SK-N-SH treated with all-trans-retinoic acid at 6 μM for 48 hours (cell line): ENCODE results near the gene DUSP18.
A peak's percentile ranks its signal among the peaks of the same experiment; 100 is the strongest.

Experiments used
- ATAC-seq: fragments of 200-7000 bp; cut with Tn5 transposase; 3 replicates; pipeline ENCODE4 v1.9.1; 2020; ENCODE audit warnings: mild to moderate bottlenecking, moderate library complexity
- ARNTL ChIP-seq: fragments of 450-650 bp; formaldehyde crosslinking; IDR thresholded peaks from 2 replicates; pipeline ENCODE4 v1.5.0; 2020; ENCODE audit warnings: low read depth, mild to moderate bottlenecking, moderate library complexity, borderline replicate concordance
- BACH2 ChIP-seq: fragments of 250-450 bp; sonication (Bioruptor Pico); IDR thresholded peaks from 2 replicates; pipeline ENCODE4 v1.9.0; 2021; ENCODE audit warnings: mild to moderate bottlenecking, borderline replicate concordance
- CSDC2 ChIP-seq: fragments of 250-450 bp; sonication (Bioruptor Pico); IDR thresholded peaks from 2 replicates; pipeline ENCODE4 v1.5.0; 2020; ENCODE audit warnings: mild to moderate bottlenecking, moderate library complexity
- CSRNP3 ChIP-seq: fragments of 250-450 bp; sonication (Bioruptor Pico); IDR thresholded peaks from 2 replicates; pipeline ENCODE4 v1.5.1; 2021; ENCODE audit warnings: mild to moderate bottlenecking, moderate library complexity
- ESRRG ChIP-seq: fragments of 250-450 bp; sonication (Bioruptor Pico); IDR thresholded peaks from 2 replicates; pipeline ENCODE4 v1.6.1; 2021; ENCODE audit warnings: mild to moderate bottlenecking
- GLIS3 ChIP-seq: fragments of 250-450 bp; sonication (Bioruptor Pico); IDR thresholded peaks from 2 replicates; pipeline ENCODE4 v1.5.0; 2020; ENCODE audit warnings: mild to moderate bottlenecking, moderate library complexity
- ISL1 ChIP-seq: fragments of 250-450 bp; sonication (Bioruptor Pico); IDR thresholded peaks from 2 replicates; pipeline ENCODE4 v2.1.2; 2022; ENCODE audit warnings: mild to moderate bottlenecking, moderate library complexity
- OSR1 ChIP-seq: fragments of 250-450 bp; sonication (Bioruptor Pico); IDR thresholded peaks from 2 replicates; pipeline ENCODE4 v1.8.0; 2022; ENCODE audit warnings: moderate library complexity, mild to moderate bottlenecking, inconsistent platforms
- POU6F1 ChIP-seq: fragments of 250-450 bp; sonication (Bioruptor Pico); IDR thresholded peaks from 2 replicates; pipeline ENCODE4 v1.8.0; 2021; ENCODE audit warnings: low read depth, mild to moderate bottlenecking, moderate library complexity, borderline replicate concordance
- PPARA ChIP-seq: fragments of 250-450 bp; sonication (Bioruptor Pico); IDR thresholded peaks from 2 replicates; pipeline ENCODE4 v1.5.0; 2020; ENCODE audit warnings: mild to moderate bottlenecking, borderline replicate concordance
- RARB ChIP-seq: fragments of 250-450 bp; sonication (Bioruptor Pico); IDR thresholded peaks from 2 replicates; pipeline ENCODE4 v1.8.0; 2021; ENCODE audit warnings: mild to moderate bottlenecking, moderate library complexity
- SNAI2 ChIP-seq: fragments of 250-450 bp; sonication (Bioruptor Pico); IDR thresholded peaks from 2 replicates; pipeline ENCODE4 v1.5.0; 2020; ENCODE audit warnings: mild to moderate bottlenecking, moderate library complexity
- TCF4 ChIP-seq: fragments of 250-450 bp; sonication (Bioruptor Pico); IDR thresholded peaks from 2 replicates; pipeline ENCODE4 v1.8.0; 2021; ENCODE audit warnings: mild to moderate bottlenecking, moderate library complexity, borderline replicate concordance
- TOX ChIP-seq: fragments of 250-450 bp; sonication (Bioruptor Pico); IDR thresholded peaks from 2 replicates; pipeline ENCODE4 v1.8.0; 2021; ENCODE audit warnings: mild to moderate bottlenecking, moderate library complexity, borderline replicate concordance
- TSHZ2 ChIP-seq: fragments of 250-450 bp; sonication (Bioruptor Pico); IDR thresholded peaks from 2 replicates; pipeline ENCODE4 v1.5.0; 2020; ENCODE audit warnings: mild to moderate bottlenecking, moderate library complexity
- ZC3H10 ChIP-seq: fragments of 250-450 bp; sonication (Bioruptor Pico); IDR thresholded peaks from 2 replicates; pipeline ENCODE4 v1.5.1; 2021; ENCODE audit warnings: mild to moderate bottlenecking, moderate library complexity
- ZFP3 ChIP-seq: fragments of 250-450 bp; sonication (Bioruptor Pico); IDR thresholded peaks from 2 replicates; pipeline ENCODE4 v1.5.0; 2020; ENCODE audit warnings: mild to moderate bottlenecking, moderate library complexity
- ZFP30 ChIP-seq: fragments of 450-650 bp; formaldehyde crosslinking; IDR thresholded peaks from 2 replicates; pipeline ENCODE4 v1.5.0; 2022; ENCODE audit warnings: mild to moderate bottlenecking, moderate library complexity
- ZNF565 ChIP-seq: fragments of 450-650 bp; formaldehyde crosslinking; conservative IDR thresholded peaks from 2 replicates; pipeline ENCODE4 v1.5.0; 2020; ENCODE audit warnings: low read depth, mild to moderate bottlenecking, moderate library complexity
- ZNF70 ChIP-seq: fragments of 450-650 bp; formaldehyde crosslinking; IDR thresholded peaks from 2 replicates; pipeline ENCODE4 v1.5.0; 2020; ENCODE audit warnings: mild to moderate bottlenecking, moderate library complexity
- ZNF8 ChIP-seq: fragments of 450-650 bp; formaldehyde crosslinking; IDR thresholded peaks from 2 replicates; pipeline ENCODE4 v1.5.0; 2020; ENCODE audit warnings: mild to moderate bottlenecking, moderate library complexity
- TF ChIP-seq, protein P1 (sequence below): fragments of 250-450 bp; sonication (Bioruptor Pico); IDR thresholded peaks from 2 replicates; pipeline ENCODE4 v1.5.1; 2020; ENCODE audit warnings: low read depth, mild to moderate bottlenecking, moderate library complexity
- TF ChIP-seq, protein P2 (sequence below): fragments of 250-450 bp; sonication (Bioruptor Pico); IDR thresholded peaks from 2 replicates; pipeline ENCODE4 v1.8.0; 2020; ENCODE audit warnings: mild to moderate bottlenecking, moderate library complexity, borderline replicate concordance

DUSP18 gene

DNA sequence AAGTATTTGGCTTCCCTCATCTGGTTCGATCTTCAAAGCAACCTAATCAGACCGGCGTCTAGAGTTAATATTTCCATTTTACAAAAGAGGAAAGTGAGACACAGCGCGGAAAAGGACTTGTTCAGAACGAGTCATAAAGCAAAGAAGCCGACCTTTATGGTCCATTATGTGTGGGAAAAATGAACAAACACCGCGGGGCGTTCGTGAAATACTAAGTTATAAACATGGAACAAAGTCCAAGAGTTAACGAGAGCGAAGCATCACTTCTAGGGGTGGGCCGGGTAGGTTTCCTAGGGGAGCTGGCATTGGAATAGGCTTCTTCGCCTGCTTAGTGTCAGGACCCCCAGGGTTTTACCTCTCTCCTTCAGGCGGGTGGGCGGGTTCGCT, 575 bp downstream of the DUSP18 start:
- TF ChIP-seq TCF4 (CRISPR knock-in tag) (no peak), POU6F1 (no peak), RARB (CRISPR knock-in tag) (no peak), BACH2 (CRISPR knock-in tag) (no peak), CSRNP3 (no peak), GLIS3 (CRISPR knock-in tag) (no peak), SNAI2 (no peak), ZNF565 (CRISPR knock-in tag) (no peak), TSHZ2 (no peak), TOX (CRISPR knock-in tag) (no peak), ZFP30 (CRISPR knock-in tag) (no peak), ZNF8 (CRISPR knock-in tag) (no peak), CSDC2 (CRISPR knock-in tag) (no peak), OSR1 (CRISPR knock-in tag) (no peak), ZNF70 (no peak)
- TF ChIP-seq, protein P1, sequence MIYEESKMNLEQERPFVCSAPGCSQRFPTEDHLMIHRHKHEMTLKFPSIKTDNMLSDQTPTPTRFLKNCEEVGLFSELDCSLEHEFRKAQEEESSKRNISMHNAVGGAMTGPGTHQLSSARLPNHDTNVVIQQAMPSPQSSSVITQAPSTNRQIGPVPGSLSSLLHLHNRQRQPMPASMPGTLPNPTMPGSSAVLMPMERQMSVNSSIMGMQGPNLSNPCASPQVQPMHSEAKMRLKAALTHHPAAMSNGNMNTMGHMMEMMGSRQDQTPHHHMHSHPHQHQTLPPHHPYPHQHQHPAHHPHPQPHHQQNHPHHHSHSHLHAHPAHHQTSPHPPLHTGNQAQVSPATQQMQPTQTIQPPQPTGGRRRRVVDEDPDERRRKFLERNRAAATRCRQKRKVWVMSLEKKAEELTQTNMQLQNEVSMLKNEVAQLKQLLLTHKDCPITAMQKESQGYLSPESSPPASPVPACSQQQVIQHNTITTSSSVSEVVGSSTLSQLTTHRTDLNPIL (CRISPR knock-in tag): no peak
- peak; percentile 5; the same call in 2 of the 3 replicates for ATAC-seq

DNA sequence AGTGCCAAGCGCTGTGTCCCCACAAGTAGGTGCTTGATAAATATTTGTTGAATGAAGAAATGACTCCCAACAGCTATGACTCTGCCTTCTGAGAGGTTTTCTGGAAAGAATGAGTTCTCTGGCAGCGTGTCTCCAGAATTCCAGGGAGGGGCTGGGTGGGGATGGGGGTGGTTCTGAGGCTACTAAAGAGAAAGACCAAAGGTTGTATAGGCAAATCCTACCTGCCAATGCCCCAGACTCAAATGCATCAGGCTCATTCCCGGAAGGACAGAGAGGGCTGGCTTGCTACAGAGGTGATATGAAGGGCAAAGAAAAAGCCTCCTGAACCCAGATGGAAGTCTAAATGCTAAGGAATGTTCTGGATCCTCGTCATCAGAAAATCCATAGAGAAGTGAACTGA, 1.9 kb downstream of the DUSP18 start:
- no peak for ATAC-seq
- TF ChIP-seq OSR1 (CRISPR knock-in tag): no peak
- no peak for TF ChIP-seq PPARA (CRISPR knock-in tag)
- no peak for TF ChIP-seq ZNF70
- TF ChIP-seq, protein P2, sequence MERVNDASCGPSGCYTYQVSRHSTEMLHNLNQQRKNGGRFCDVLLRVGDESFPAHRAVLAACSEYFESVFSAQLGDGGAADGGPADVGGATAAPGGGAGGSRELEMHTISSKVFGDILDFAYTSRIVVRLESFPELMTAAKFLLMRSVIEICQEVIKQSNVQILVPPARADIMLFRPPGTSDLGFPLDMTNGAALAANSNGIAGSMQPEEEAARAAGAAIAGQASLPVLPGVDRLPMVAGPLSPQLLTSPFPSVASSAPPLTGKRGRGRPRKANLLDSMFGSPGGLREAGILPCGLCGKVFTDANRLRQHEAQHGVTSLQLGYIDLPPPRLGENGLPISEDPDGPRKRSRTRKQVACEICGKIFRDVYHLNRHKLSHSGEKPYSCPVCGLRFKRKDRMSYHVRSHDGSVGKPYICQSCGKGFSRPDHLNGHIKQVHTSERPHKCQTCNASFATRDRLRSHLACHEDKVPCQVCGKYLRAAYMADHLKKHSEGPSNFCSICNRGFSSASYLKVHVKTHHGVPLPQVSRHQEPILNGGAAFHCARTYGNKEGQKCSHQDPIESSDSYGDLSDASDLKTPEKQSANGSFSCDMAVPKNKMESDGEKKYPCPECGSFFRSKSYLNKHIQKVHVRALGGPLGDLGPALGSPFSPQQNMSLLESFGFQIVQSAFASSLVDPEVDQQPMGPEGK (CRISPR knock-in tag): no peak
- TF ChIP-seq, protein P1 (CRISPR knock-in tag): no peak
- no peak for TF ChIP-seq CSRNP3
- TF ChIP-seq ARNTL (CRISPR knock-in tag): no peak
- TF ChIP-seq POU6F1: no peak
- no peak for TF ChIP-seq ZFP30 (CRISPR knock-in tag)
- TF ChIP-seq ESRRG (CRISPR knock-in tag): no peak
- TF ChIP-seq ISL1 (CRISPR knock-in tag): no peak
- TF ChIP-seq ZC3H10 (CRISPR knock-in tag): no peak
- no peak for TF ChIP-seq CSDC2 (CRISPR knock-in tag)
- no peak for TF ChIP-seq ZNF8 (CRISPR knock-in tag)
- TF ChIP-seq RARB (CRISPR knock-in tag): no peak
- no peak for TF ChIP-seq ZFP3 (CRISPR knock-in tag)
- no peak for TF ChIP-seq TOX (CRISPR knock-in tag)
- no peak for TF ChIP-seq TCF4 (CRISPR knock-in tag)
- TF ChIP-seq, all 23 proteins: peak for 0
